GM19351 (cell line): ENCODE results near the gene MARCHF10.
A peak's percentile ranks its signal among the peaks of the same experiment; 100 is the strongest.

Experiments
- ATAC-seq: cut with Tn5 transposase; IDR thresholded peaks from one replicate; pipeline ENCODE4 v1.9.1; 2021; ENCODE audit warnings: mild to moderate bottlenecking, moderate library complexity; ENCODE audit not compliant: unreplicated experiment

The MARCHF10 gene

GRCh38 chr17:62755141-62755851 lies 52.8 kb downstream of the MARCHF10 start:
- ATAC-seq = no peak

GRCh38 chr17:62754631-62755030 lies 53.5 kb downstream of the MARCHF10 start:
- no peak for ATAC-seq

- no peak for ATAC-seq
Observed at GRCh38 chr17:62753562-62753961, 54.6 kb downstream of the MARCHF10 start.

- no peak for ATAC-seq
Observed at GRCh38 chr17:62751060-62751691, 56.9 kb downstream of the MARCHF10 start.

GRCh38 chr17:62750631-62751051 lies 57.5 kb downstream of the MARCHF10 start:
- no peak for ATAC-seq

GRCh38 chr17:62749926-62750325 lies 58.2 kb downstream of the MARCHF10 start:
- no peak for ATAC-seq

- ATAC-seq = no peak
Observed at GRCh38 chr17:62746941-62747340, 61.2 kb downstream of the MARCHF10 start.

- no peak for ATAC-seq
Observed at GRCh38 chr17:62745806-62746205, 62.3 kb downstream of the MARCHF10 start.

GRCh38 chr17:62744259-62744658 lies 63.9 kb downstream of the MARCHF10 start:
- no peak for ATAC-seq

- ATAC-seq = no peak
Observed at GRCh38 chr17:62741290-62741689, 66.8 kb downstream of the MARCHF10 start.

- ATAC-seq = no peak
Observed at GRCh38 chr17:62739645-62740388, 68.3 kb downstream of the MARCHF10 start.

GRCh38 chr17:62738281-62738680 lies 69.8 kb downstream of the MARCHF10 start:
- ATAC-seq = no peak

GRCh38 chr17:62737513-62737912 lies 70.6 kb downstream of the MARCHF10 start:
- ATAC-seq = no peak

- ATAC-seq = no peak
Observed at GRCh38 chr17:62735044-62735651, 73.0 kb downstream of the MARCHF10 start.

- no peak for ATAC-seq
Observed at GRCh38 chr17:62732125-62732524, 76.0 kb downstream of the MARCHF10 start.

GRCh38 chr17:62727916-62728672 lies 80.0 kb downstream of the MARCHF10 start:
- ATAC-seq = no peak

GRCh38 chr17:62725791-62726249 lies 82.3 kb downstream of the MARCHF10 start:
- no peak for ATAC-seq

GRCh38 chr17:62724398-62725146 lies 83.5 kb downstream of the MARCHF10 start:
- peak; percentile 90 for ATAC-seq

GRCh38 chr17:62723842-62724241 lies 84.3 kb downstream of the MARCHF10 start:
- no peak for ATAC-seq

GRCh38 chr17:62722625-62723024 lies 85.5 kb downstream of the MARCHF10 start:
- ATAC-seq = no peak
